Kidney capillary endothelial cell (primary cell): Measurements from ENCODE around the gene PTTG1.

ENCODE experiments used
- DNase-seq: peaks from one replicate; pipeline ENCODE4 v3.0.0-alpha.2; 2018; ENCODE audit warnings: low spot score

The PTTG1 gene

GRCh38 chr5:160473681-160474080 lies 52.0 kb downstream of the PTTG1 start:
- no peak for DNase-seq

- no peak for DNase-seq
These were observed 52.4 kb downstream of the PTTG1 start for GRCh38 chr5:160474084-160474483.

GRCh38 chr5:160475864-160476438 lies 54.3 kb downstream of the PTTG1 start:
- DNase-seq, result no peak

DNA sequence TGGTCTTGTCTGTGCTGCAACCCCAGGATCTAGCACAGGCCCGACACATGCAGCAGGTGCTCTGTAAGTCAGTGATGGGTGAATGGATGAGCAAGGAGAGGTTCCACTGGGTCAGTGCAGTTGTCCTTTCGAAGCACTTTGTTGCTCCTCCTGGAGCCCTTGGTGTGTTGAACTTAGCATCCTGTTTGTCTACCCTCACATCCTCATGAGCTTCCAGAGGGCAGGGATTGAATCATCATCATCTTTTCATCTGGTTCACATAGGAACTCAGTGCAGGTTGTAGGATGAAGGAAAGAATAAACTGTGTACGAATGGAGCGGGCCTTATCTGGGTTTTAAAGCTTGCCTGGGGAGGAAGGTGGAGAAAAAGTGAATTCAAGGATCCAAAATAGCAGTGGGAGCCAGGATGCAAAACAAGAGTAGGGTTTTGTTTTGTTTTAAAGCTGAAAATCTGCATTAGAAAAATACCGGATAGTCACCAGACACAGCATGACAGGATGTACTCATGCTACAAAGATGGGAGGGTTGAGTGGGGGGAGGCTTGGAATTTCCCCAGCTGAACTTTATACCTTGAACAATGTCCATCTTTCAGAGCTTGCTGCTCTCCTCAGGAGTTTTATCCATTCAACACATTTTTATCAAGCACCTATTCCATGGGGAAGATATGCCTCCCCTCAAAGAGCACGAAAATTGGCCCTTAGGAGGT lies 55.8 kb downstream of the PTTG1 start:
- peak; percentile 56 for DNase-seq

DNA sequence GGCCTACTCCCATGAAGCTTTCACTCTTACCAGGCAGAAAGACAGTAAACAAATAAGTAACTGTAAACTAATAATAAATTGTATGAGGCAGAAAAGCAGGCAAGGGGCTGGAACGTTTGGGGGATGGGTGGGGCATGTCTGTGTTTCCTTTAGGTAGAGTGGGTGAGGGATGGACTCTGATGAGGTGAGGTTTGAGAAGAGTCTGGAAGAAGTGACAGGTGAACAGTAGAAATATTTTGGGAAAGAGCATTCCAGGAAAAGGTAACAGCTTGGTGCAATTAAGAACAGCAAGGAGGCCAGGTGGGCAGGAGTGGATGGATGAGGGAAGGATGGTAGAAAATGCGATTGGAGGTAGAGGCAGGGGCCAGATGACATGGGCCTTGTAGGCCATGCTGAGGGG lies 56.5 kb downstream of the PTTG1 start:
- no peak for DNase-seq
